Sigmoid colon (tissue), 4 donors: ENCODE measurements around the gene ANKRD53.

ENCODE experiments used
- POLR2AphosphoS5 ChIP-seq, 4 donors: sonication (generic); formaldehyde crosslinking; IDR thresholded peaks; one replicate each; pipeline ENCODE4 v1.6.1; 2017; ENCODE audit warnings: antibody characterized with exemption in 4 of 4
- TF ChIP-seq, protein P1 (sequence below), 4 experiments: fragments of 450-650 bp in 3 of 4; fragments of 200-600 bp in 1 of 4; IDR thresholded peaks; one replicate each; pipeline ENCODE4 v1.5.1; 2016 to 2019; ENCODE audit warnings: antibody characterized with exemption in 4 of 4, mild to moderate bottlenecking in 3 of 4, moderate library complexity in 2 of 4

DNA sequence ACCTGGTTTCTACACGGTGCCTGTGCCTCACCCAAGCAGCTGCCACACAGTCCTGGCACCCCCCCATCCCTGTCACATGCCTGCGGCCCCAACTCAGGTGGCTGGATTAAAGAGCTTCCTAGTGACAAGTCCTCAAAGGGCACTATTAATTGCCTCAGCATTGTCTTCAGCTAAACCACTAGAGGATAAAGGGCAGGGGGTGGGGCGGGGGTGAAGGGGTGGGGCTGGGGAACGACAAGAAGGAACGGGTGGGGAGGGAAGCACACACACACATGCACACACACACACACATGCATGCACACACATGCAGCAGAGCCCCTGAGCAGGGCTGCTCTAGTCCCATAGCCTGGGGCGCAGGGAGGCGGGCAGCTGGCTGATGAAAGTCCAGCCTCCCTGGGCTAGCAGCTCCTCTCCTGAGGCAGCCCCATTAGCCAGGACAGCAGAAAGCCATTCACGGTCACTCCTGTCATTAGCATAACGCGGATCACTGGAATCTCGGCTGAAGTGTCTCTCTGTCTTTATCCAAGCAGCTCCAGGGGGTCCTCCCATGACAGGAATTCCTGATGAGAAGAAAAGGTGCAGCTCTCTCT, 23.6 kb downstream of the ANKRD53 start:
- TF ChIP-seq, protein P1, sequence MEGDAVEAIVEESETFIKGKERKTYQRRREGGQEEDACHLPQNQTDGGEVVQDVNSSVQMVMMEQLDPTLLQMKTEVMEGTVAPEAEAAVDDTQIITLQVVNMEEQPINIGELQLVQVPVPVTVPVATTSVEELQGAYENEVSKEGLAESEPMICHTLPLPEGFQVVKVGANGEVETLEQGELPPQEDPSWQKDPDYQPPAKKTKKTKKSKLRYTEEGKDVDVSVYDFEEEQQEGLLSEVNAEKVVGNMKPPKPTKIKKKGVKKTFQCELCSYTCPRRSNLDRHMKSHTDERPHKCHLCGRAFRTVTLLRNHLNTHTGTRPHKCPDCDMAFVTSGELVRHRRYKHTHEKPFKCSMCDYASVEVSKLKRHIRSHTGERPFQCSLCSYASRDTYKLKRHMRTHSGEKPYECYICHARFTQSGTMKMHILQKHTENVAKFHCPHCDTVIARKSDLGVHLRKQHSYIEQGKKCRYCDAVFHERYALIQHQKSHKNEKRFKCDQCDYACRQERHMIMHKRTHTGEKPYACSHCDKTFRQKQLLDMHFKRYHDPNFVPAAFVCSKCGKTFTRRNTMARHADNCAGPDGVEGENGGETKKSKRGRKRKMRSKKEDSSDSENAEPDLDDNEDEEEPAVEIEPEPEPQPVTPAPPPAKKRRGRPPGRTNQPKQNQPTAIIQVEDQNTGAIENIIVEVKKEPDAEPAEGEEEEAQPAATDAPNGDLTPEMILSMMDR (IDR thresholded peaks at IDR 0.05), result no peak
- TF ChIP-seq POLR2AphosphoS5 (IDR thresholded peaks at IDR 0.05), result no peak
